MM.1S (cell line): ENCODE results near the gene HSD11B1L.

Source experiments
- DNase-seq: peaks from one replicate; pipeline ENCODE4 v3.0.0-alpha.2; 2015
- H2AFZ ChIP-seq: fragments of 300-600 bp; sonication (generic); 2 replicates; pipeline ENCODE4 v1.6.0; 2016; ENCODE audit warnings: antibody characterized with exemption, low read length
- H3F3A ChIP-seq: fragments of 300-600 bp; sonication (generic); 2 replicates; pipeline ENCODE4 v1.6.1; 2016; ENCODE audit warnings: mild to moderate bottlenecking, antibody characterized with exemption, low read length, moderate library complexity, mixed read lengths; ENCODE audit not compliant: insufficient read depth
- H3K27ac ChIP-seq: fragments of 300-600 bp; sonication (generic); 2 replicates; pipeline ENCODE4 v1.5.1; 2016; ENCODE audit warnings: mild to moderate bottlenecking, low read length
- H3K27me3 ChIP-seq: fragments of 300-600 bp; sonication (generic); replicated peaks from 2 replicates; pipeline ENCODE4 v1.6.0; 2016; ENCODE audit warnings: low read length; ENCODE audit not compliant: insufficient read depth
- H3K36me3 ChIP-seq: fragments of 300-600 bp; sonication (generic); replicated peaks from 2 replicates; pipeline ENCODE4 v1.6.1; 2016; ENCODE audit warnings: mild to moderate bottlenecking, low read length, mixed read lengths; ENCODE audit not compliant: insufficient read depth
- H3K4me1 ChIP-seq: fragments of 300-600 bp; sonication (generic); 2 replicates; pipeline ENCODE4 v1.6.1; 2016; ENCODE audit warnings: low read length, mixed read lengths
- H3K4me2 ChIP-seq: fragments of 300-600 bp; sonication (generic); 2 replicates; pipeline ENCODE4 v1.6.0; 2016; ENCODE audit warnings: low read depth, low read length
- H3K4me3 ChIP-seq: fragments of 300-600 bp; sonication (generic); 2 replicates; pipeline ENCODE4 v1.5.1; 2016; ENCODE audit warnings: low read length, mixed read lengths
- H3K79me2 ChIP-seq: fragments of 300-600 bp; sonication (generic); 2 replicates; pipeline ENCODE4 v1.6.1; 2016; ENCODE audit warnings: mixed run types, low read length, mixed read lengths
- H3K9ac ChIP-seq: fragments of 300-600 bp; sonication (generic); 2 replicates; pipeline ENCODE4 v1.6.1; 2016; ENCODE audit warnings: low read length, mixed read lengths
- H3K9me2 ChIP-seq: fragments of 300-600 bp; sonication (generic); replicated peaks from 2 replicates; pipeline ENCODE4 v1.6.1; 2016; ENCODE audit warnings: mild to moderate bottlenecking, low read length, mixed read lengths; ENCODE audit not compliant: insufficient read depth
- H3K9me3 ChIP-seq: fragments of 300-600 bp; sonication (generic); replicated peaks from 2 replicates; pipeline ENCODE4 v1.6.1; 2016; ENCODE audit warnings: mild to moderate bottlenecking, low read length, mixed read lengths; ENCODE audit not compliant: insufficient read depth
- H4K20me1 ChIP-seq: fragments of 300-600 bp; sonication (generic); 2 replicates; pipeline ENCODE4 v1.6.1; 2016; ENCODE audit warnings: mild to moderate bottlenecking, low read length, moderate library complexity, mixed read lengths; ENCODE audit not compliant: insufficient read depth
- CTCF ChIP-seq: fragments of 300-600 bp; sonication (generic); IDR thresholded peaks from 2 replicates; pipeline ENCODE4 v1.5.1; 2016; ENCODE audit warnings: antibody characterized with exemption, low read length, mixed read lengths
- EZH2 ChIP-seq: fragments of 300-600 bp; sonication (generic); optimal IDR thresholded peaks from 2 replicates; pipeline ENCODE3; 2017; ENCODE audit warnings: low read depth, mild to moderate bottlenecking, antibody characterized with exemption, low read length, mixed read lengths
- EZH2phosphoT487 ChIP-seq: fragments of 300-600 bp; sonication (generic); IDR thresholded peaks from 2 replicates; pipeline ENCODE4 v1.6.1; 2018; ENCODE audit warnings: antibody characterized with exemption, low read length

Gene HSD11B1L

GRCh38 chr19:5684694-5685430, 4.0 kb downstream of the HSD11B1L start:
- H3K27ac ChIP-seq, result no peak overlapping the region
- no peak overlapping the region for H3K9ac ChIP-seq
- H3K9me2 ChIP-seq, result no peaks in the 10 kb centered on the region
- H2AFZ ChIP-seq, result no peak overlapping the region
- H3F3A ChIP-seq, result peaks cover 14% of the 10 kb centered on the region
- no peaks in the 10 kb centered on the region for H3K36me3 ChIP-seq
- no peak overlapping the region for H3K4me2 ChIP-seq
- TF ChIP-seq CTCF (no peak), EZH2 (no peak), EZH2phosphoT487 (no peak)
- H3K27me3 ChIP-seq, result peaks cover 14% of the 10 kb centered on the region
- DNase-seq, result no peak
- no peak overlapping the region for H3K4me3 ChIP-seq
- H3K9me3 ChIP-seq, result no peaks in the 10 kb centered on the region
- peaks cover 13% of the 10 kb centered on the region for H3K4me1 ChIP-seq
- no peaks in the 10 kb centered on the region for H4K20me1 ChIP-seq
- H3K79me2 ChIP-seq, result peaks cover 4% of the 10 kb centered on the region

GRCh38 chr19:5686326-5686646, 5.5 kb downstream of the HSD11B1L start:
- H4K20me1 ChIP-seq, result peaks cover 7% of the 10 kb centered on the region; the same call in 1 of the 2 replicates
- peaks cover 26% of the 10 kb centered on the region for H3F3A ChIP-seq
- no peak for DNase-seq
- peaks cover 13% of the 10 kb centered on the region for H3K79me2 ChIP-seq
- H3K9me3 ChIP-seq, result no peaks in the 10 kb centered on the region
- H3K9me2 ChIP-seq, result no peaks in the 10 kb centered on the region
- H3K4me3 ChIP-seq, result peak overlapping the region; percentile 61
- no peaks in the 10 kb centered on the region; the same call in 1 of the 2 replicates for H3K36me3 ChIP-seq
- TF ChIP-seq CTCF (no peak), EZH2phosphoT487 (no peak), EZH2 (no peak)
- H3K4me1 ChIP-seq, result peaks cover 10% of the 10 kb centered on the region; the same call in 1 of the 2 replicates
- H3K9ac ChIP-seq, result peak overlapping the region; percentile 67; the same call in 1 of the 2 replicates
- peak overlapping the region; percentile 80 for H3K4me2 ChIP-seq
- peak overlapping the region; percentile 63 for H2AFZ ChIP-seq
- H3K27me3 ChIP-seq, result peaks cover 14% of the 10 kb centered on the region
- peak overlapping the region; percentile 61; the same call in 1 of the 2 replicates for H3K27ac ChIP-seq

GRCh38 chr19:5686647-5687359, 6.0 kb downstream of the HSD11B1L start:
- Histone ChIP-seq H3K4me2 (peak overlapping the region; percentile 80), H2AFZ (peak overlapping the region; percentile 85), H3K27ac (peak overlapping the region; percentile 61; the same call in 1 of the 2 replicates), H3K36me3 (peaks cover under 1% of the 10 kb centered on the region; the same call in 1 of the 2 replicates), H3F3A (peaks cover 26% of the 10 kb centered on the region), H3K27me3 (peaks cover 12% of the 10 kb centered on the region), H3K79me2 (peaks cover 18% of the 10 kb centered on the region), H3K4me3 (peak overlapping the region; percentile 61), H3K4me1 (peaks cover 11% of the 10 kb centered on the region), H4K20me1 (peaks cover 10% of the 10 kb centered on the region), H3K9me2 (no peaks in the 10 kb centered on the region), H3K9me3 (no peaks in the 10 kb centered on the region), H3K9ac (peak overlapping the region; percentile 67)
- peak; percentile 98 for DNase-seq
- TF ChIP-seq CTCF (peak; percentile 96), EZH2 (no peak), EZH2phosphoT487 (no peak)
